IPS-20b (cell line): ENCODE data around the gene VARS1.
"Not testable (repeated sequence)": the region's sequence is repeated elsewhere in the genome, so short reads cannot be mapped to it uniquely, and the experiment has no call there.

Source experiments
- H3K27ac ChIP-seq: one replicate; pipeline ENCODE4 v1.5.1; 2013; ENCODE audit warnings: low read length
- H3K27me3 ChIP-seq: 2 replicates; pipeline ENCODE4 v1.6.1; 2013; ENCODE audit warnings: mild to moderate bottlenecking, low read length, inconsistent platforms; ENCODE audit not compliant: insufficient read depth
- H3K36me3 ChIP-seq: 2 replicates; pipeline ENCODE4 v1.6.1; 2013; ENCODE audit warnings: low read depth, mild to moderate bottlenecking, inconsistent platforms, low read length, moderate library complexity; ENCODE audit not compliant: insufficient read depth
- H3K4me1 ChIP-seq: 2 replicates; pipeline ENCODE4 v1.6.1; 2013; ENCODE audit warnings: mild to moderate bottlenecking, control low read depth, inconsistent platforms, low read length, moderate library complexity; ENCODE audit not compliant: insufficient read depth
- H3K4me3 ChIP-seq: 2 replicates; pipeline ENCODE4 v1.5.1; 2013; ENCODE audit warnings: mild to moderate bottlenecking, low read length, inconsistent platforms
- H3K9ac ChIP-seq: 2 replicates; pipeline ENCODE4 v1.6.1; 2013; ENCODE audit warnings: low read depth, mild to moderate bottlenecking, inconsistent platforms, low read length, moderate library complexity
- H3K9me3 ChIP-seq: 2 replicates; pipeline ENCODE4 v1.6.1; 2013; ENCODE audit warnings: mild to moderate bottlenecking, low read depth, low read length, inconsistent platforms; ENCODE audit not compliant: insufficient read depth

Gene VARS1

DNA sequence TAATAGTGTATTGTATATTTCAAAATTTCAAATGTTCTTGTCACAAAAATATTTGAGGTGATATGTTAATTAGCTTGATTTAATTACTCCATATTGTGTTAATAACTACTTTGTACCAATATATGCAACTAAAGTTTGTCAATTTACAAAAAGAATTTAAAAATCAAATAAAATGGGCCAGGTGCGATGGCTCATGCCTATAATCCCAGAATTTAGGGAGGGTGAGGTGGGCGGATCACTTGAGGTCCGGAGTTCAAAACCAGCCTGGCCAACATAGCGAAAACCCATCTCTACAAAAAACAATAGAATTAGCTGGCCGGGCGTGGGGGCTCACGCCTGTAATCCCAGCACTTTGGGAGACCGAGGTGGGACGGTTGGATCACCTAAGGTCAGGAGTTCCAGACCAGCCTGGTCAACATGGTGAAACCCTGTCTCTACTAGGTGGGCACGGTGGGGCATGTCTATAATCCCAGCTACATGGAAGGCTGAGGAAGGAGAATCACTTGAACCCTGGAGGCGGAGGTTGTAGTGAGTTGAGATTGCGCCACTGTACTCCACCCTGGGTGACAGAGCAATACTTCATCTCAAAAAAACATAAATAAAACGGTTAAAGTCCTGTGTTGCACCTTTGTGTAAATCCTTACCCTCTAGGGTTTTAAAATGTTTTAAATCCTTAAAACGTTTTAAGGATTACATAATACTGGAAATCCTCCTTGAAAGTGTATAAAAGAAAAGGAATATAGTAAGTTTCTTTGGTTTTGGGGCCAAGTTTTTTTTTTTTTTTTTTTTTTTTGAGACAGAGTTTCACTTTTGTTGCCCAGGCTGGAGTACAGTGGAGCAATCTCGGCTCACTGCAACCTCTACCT lies 36.0 kb upstream of the VARS1 start:
- Histone ChIP-seq H3K27me3 (no peaks in the 10 kb centered on the region), H3K4me3 (peak overlapping the region; percentile 97), H3K27ac (no peak overlapping the region), H3K36me3 (peaks cover 9% of the 10 kb centered on the region), H3K4me1 (peaks cover 1% of the 10 kb centered on the region; the same call in 1 of the 2 replicates), H3K9me3 (no peaks in the 10 kb centered on the region), H3K9ac (peak overlapping the region; percentile 84; the same call in 1 of the 2 replicates)

DNA sequence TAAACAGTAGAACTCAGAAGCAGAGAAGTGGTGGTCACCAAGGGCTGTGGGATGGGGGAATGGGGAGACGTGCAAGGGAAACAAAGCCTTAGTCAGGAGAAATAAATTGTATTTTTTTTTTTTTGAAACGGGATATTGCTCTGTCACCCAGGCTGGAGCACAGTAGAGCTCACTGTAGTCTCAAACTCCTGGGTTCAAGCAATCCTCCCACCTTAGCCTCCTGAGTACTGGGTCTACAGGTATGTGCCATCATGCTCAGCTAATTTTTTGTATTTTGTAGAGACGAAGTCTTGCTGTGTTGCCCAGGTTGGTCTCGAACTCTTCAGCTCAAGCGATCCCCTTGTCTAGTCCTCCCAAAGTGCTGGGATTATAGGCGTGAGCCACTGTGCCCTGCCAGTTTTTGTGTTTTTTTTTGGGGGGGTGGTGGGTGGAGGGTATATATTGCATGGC lies 35.4 kb upstream of the VARS1 start:
- no peaks in the 10 kb centered on the region for H3K27me3 ChIP-seq
- H3K27ac ChIP-seq = no peak overlapping the region
- H3K4me1 ChIP-seq = peaks cover 5% of the 10 kb centered on the region; the same call in 1 of the 2 replicates
- H3K9me3 ChIP-seq = no peaks in the 10 kb centered on the region
- peak overlapping the region; percentile 97 for H3K4me3 ChIP-seq
- peaks cover 2% of the 10 kb centered on the region for H3K36me3 ChIP-seq
- H3K9ac ChIP-seq = peak overlapping the region; percentile 84; the same call in 1 of the 2 replicates

DNA sequence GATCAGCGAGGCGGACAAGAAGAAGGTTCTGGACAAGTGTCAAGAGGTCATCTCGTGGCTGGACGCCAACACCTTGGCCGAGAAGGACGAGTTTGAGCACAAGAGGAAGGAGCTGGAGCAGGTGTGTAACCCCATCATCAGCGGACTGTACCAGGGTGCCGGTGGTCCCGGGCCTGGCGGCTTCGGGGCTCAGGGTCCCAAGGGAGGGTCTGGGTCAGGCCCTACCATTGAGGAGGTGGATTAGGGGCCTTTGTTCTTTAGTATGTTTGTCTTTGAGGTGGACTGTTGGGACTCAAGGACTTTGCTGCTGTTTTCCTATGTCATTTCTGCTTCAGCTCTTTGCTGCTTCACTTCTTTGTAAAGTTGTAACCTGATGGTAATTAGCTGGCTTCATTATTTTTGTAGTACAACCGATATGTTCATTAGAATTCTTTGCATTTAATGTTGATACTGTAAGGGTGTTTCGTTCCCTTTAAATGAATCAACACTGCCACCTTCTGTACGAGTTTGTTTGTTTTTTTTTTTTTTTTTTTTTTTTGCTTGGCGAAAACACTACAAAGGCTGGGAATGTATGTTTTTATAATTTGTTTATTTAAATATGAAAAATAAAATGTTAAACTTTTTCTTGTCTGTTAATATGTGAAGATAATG lies 34.2 kb upstream of the VARS1 start:
- Histone ChIP-seq H3K4me3 (peak overlapping the region; percentile 97), H3K9ac (peak overlapping the region; percentile 84; the same call in 1 of the 2 replicates), H3K27ac (no peak overlapping the region), H3K9me3 (no peaks in the 10 kb centered on the region), H3K36me3 (no peaks in the 10 kb centered on the region), H3K27me3 (no peaks in the 10 kb centered on the region), H3K4me1 (peaks cover 14% of the 10 kb centered on the region; the same call in 1 of the 2 replicates)

DNA sequence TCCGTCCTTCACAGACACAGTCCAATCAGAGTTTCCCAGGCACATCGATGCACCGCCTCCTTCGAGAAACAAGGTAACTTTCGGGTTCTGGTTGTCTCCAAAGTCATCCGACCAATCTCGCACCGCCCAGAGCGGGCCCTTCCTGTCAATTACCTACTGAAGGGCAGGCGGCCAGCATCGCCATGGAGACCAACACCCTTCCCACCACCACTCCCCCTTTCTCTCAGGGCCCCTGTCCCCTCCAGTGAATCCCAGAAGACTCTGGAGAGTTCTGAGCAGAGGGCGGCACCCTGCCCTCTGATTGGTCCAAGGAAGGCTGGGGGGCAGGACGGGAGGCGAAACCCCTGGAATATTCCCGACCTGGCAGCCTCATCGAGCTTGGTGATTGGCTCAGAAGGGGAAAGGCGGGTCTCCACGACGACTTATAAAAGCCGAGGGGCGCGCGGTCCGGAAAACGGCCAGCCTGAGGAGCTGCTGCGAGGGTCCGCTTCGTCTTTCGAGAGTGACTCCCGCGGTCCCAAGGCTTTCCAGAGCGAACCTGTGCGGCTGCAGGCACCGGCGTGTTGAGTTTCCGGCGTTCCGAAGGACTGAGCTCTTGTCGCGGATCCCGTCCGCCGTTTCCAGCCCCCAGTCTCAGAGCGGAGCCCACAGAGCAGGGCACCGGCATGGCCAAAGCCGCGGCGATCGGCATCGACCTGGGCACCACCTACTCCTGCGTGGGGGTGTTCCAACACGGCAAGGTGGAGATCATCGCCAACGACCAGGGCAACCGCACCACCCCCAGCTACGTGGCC lies 31.9 kb upstream of the VARS1 start, which contains the start of gene HSPA1B:
TSS of gene HSPA1B (plus strand) at position 453 of the 794 bp plus-strand sequence. CDS start at position 666, 213 bp downstream.
- H3K27ac ChIP-seq = peak within 1 kb of the TSS; percentile 41
- H3K4me1 ChIP-seq = peaks cover 20% of the 10 kb centered on the region; the same call in 1 of the 2 replicates
- peak within 1 kb of the TSS; percentile 86 for H3K4me3 ChIP-seq
- H3K9ac ChIP-seq = peak within 1 kb of the TSS; percentile 84; the same call in 1 of the 2 replicates
- H3K27me3 ChIP-seq = no peaks in the 10 kb centered on the region
- no peaks in the 10 kb centered on the region for H3K9me3 ChIP-seq
- H3K36me3 ChIP-seq = no peaks in the 10 kb centered on the region

DNA sequence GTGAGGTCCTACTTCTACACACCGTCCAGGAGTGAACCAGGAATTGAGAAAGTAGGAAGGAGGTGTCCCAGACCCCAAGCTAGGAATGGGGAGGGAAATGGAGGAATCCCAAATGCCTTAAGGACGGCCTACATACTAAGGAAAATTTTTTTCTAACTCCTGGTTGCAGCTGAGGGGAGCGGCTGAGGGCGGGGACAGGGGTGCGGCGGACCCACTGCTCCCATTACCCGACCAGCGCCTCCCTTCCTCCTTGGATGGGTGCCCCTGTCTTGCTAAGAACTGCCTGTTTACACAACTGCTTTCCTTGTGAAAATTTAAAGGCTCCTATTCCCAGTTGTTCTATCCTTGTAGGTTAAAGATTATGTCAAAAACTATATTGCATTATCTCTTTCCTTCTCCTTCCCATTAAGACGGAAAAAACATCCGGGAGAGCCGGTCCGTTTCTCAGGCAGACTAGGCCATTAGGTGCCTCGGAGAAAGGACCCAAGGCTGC lies 31.3 kb upstream of the VARS1 start:
- H3K9me3 ChIP-seq = no peaks in the 10 kb centered on the region
- peak overlapping the region; percentile 41 for H3K27ac ChIP-seq
- no peaks in the 10 kb centered on the region for H3K27me3 ChIP-seq
- H3K4me3 ChIP-seq = peak overlapping the region; percentile 75
- peaks cover 21% of the 10 kb centered on the region; the same call in 1 of the 2 replicates for H3K4me1 ChIP-seq
- H3K9ac ChIP-seq = peak overlapping the region; percentile 84; the same call in 1 of the 2 replicates
- H3K36me3 ChIP-seq = no peaks in the 10 kb centered on the region

DNA sequence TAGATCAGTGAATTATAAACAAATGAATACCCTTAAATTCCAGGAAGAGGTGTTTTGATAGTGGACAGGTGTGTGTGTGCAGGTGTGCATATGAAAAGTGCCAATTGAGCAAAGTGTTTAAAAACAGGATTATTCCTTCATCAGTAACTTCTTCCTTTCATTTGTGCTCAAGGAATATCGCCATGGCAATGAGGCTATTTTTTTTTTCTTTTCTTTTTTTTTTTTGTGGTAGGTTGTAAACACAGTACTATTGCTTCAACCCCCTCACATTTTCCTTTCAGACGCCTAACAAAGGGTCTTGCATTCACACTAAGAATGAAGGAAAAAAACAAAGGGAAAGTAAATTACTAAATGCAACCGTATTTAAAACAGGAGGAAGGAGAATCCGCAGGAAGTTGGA lies 30.0 kb upstream of the VARS1 start:
- Histone ChIP-seq H3K4me3 (peak overlapping the region; percentile 47), H3K9ac (peak overlapping the region; percentile 62; the same call in 1 of the 2 replicates), H3K9me3 (no peaks in the 10 kb centered on the region), H3K27me3 (no peaks in the 10 kb centered on the region), H3K36me3 (no peaks in the 10 kb centered on the region), H3K4me1 (peaks cover 25% of the 10 kb centered on the region; the same call in 1 of the 2 replicates), H3K27ac (peak overlapping the region; percentile 66)

DNA sequence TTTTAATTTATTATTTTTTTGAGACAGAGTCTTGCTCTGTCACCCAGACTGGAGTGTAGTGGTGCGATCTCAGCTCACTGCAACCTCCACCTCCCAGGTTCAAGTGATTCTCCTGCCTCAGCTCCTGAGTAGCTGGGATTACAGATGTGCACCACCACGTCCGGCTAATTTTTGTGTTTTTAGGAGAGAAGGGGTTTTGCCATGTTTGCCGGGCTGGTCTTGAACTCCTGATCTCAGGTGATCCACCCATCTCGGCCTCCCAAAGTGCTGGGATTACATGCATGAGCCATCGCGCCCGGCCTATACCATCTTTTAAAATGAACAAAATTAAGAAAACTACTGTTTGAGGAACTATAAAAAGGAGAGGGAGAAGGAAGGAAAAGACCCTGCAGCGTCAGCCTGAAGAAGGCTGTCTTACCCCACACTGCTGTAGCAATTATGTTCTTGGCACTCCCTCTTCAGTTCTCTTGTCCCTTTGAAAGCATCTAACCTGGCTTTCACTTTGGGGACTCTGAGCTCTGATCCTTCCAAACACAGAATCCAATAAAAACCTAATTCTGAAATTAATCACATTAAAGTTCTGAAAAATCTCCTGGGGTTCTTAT lies 28.1 kb upstream of the VARS1 start:
- not testable (repeated sequence) for H3K27ac ChIP-seq

DNA sequence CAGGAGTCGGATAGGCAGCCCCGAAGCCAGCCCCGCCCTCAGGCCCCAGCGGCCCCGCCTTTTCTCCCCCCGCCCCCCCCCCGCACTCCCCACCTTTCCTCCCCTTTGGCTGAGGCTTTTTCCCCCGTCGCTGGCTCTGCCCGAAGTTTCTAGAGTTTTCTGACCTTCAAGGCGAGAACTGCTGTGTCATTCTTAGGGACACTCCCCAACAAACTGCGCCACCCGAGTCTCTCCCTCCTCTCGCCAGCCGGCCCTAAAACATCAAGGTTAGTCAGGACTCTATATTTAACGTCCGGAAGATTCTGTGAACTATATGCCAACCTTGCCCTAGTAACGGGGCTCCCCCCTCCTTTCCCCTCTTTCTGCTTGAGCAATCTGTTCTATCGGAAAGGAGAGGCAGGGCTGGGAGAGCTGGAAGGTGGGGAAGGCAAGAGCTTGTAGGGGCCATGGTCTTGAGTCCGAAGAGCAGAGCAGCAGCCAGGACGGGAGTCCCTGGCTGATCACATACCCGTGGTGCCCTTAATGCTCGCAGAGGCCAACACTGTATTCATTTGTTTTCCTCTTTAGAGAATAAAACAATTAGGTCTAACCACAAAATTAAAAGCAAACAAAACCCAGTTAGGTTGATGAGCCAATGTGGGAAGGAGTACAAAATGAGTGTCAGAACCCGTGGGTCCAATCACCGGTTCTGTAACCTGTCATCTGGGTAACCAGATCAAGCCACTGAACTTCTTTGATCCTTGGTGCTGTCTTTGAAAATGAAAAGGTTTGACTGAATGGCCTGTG lies 26.7 kb upstream of the VARS1 start:
- peak overlapping the region; percentile 97 for H3K9ac ChIP-seq
- no peaks in the 10 kb centered on the region for H3K27me3 ChIP-seq
- H3K4me1 ChIP-seq = peaks cover 29% of the 10 kb centered on the region; the same call in 1 of the 2 replicates
- no peaks in the 10 kb centered on the region for H3K36me3 ChIP-seq
- H3K27ac ChIP-seq = peak overlapping the region; percentile 73
- no peaks in the 10 kb centered on the region for H3K9me3 ChIP-seq
- peak overlapping the region; percentile 91 for H3K4me3 ChIP-seq

More for the DNA sequence above, 28.1 kb upstream of the VARS1 start:
- H3K9ac ChIP-seq, H3K36me3 ChIP-seq, H3K27me3 ChIP-seq, H3K4me3 ChIP-seq, H3K9me3 ChIP-seq: not testable (repeated sequence)
- peaks cover 25% of the 10 kb centered on the region; the same call in 1 of the 2 replicates for H3K4me1 ChIP-seq

DNA sequence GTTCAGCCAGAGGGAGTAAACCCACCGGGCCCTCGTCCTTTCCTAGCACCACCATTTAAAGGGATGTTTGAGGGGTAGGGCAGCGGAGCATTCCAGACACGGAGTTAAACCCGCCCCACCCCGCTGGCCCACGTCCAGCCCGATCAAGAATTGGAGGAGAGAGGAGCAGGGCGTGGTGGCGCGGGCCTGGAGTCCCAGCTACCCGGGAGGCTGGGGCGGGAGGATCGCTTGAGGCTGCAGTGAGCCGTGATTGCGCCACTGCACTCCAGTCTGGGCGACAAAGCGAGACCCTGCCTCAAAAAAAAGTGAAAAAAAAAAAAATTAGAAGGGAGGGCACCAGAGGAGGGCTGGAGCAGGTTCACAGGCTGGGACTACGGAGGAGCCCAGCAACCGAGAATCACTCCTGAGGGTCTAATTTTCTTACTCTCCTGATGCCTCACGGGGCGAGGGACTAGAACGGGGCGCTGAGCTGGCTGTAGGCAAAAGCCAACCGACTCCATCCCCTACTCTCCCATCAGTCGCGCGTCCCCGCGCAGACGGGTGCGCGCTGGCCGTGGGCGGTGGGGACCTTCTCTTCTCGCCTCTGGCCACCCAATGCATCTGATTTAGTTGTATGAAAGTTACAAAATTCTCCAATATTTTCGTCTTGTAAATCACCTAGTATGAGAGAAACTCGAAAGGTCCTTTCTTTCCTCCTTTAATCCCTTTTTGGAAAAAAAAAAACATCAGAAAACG lies 25.9 kb upstream of the VARS1 start:
- H3K27me3 ChIP-seq = no peaks in the 10 kb centered on the region
- peak overlapping the region; percentile 97; the same call in 1 of the 2 replicates for H3K9ac ChIP-seq
- peaks cover 27% of the 10 kb centered on the region; the same call in 1 of the 2 replicates for H3K4me1 ChIP-seq
- no peaks in the 10 kb centered on the region for H3K36me3 ChIP-seq
- peak overlapping the region; percentile 62 for H3K27ac ChIP-seq
- H3K9me3 ChIP-seq = no peaks in the 10 kb centered on the region
- H3K4me3 ChIP-seq = peak overlapping the region; percentile 91

DNA sequence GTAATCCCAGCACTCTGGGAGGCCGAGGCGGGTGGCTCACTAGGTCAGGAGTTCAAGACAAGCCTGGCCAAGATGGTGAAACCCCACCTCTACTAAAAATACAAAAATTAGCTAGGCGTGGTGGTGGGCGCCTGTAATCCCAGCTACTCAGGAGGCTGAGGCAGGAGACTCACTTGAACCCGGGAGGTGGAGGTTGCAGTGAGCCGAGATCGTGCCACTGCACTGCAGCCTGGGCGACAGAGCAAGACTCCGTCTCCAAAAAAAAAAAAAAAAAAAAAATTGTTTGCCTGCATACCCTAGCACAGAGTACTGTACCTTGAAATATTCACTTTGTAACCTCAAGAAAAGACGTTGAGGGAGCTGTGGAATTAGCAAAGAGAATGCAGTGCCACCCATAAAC lies 24.8 kb upstream of the VARS1 start:
- H3K9ac ChIP-seq, H3K4me3 ChIP-seq, H3K27ac ChIP-seq, H3K27me3 ChIP-seq, H3K36me3 ChIP-seq, H3K9me3 ChIP-seq: not testable (repeated sequence)
- peaks cover 19% of the 10 kb centered on the region; the same call in 1 of the 2 replicates for H3K4me1 ChIP-seq
